CD4-positive, alpha-beta memory T cell (primary cell): Measurements from ENCODE around the gene WDR91. TPM values are rescaled to one million over a fixed set of nuclear protein-coding genes. Genes with fewer than 3 reads are reported as not detected.

Source experiments
- CTCF ChIA-PET: fragments of 350-600 bp; sonication (Branson Sonifier 250); formaldehyde crosslinking; loops from one replicate; lab custom pipeline; 2021; ENCODE audit warnings: inconsistent platforms; ENCODE audit not compliant: partially characterized antibody; lab: Charles Lee
- POLR2A ChIA-PET: fragments of 350-600 bp; sonication (Branson Sonifier 250); formaldehyde crosslinking; loops from one replicate; lab custom pipeline; 2021; ENCODE audit not compliant: partially characterized antibody; lab: Charles Lee
- DNase-seq, 5 donors: peaks; one replicate each; pipeline versions ENCODE4 v3.0.0 to v3.0.0-alpha.2; 2020 to 2022; ENCODE audit warnings: mixed read lengths in 1 of 5
- H3K27ac ChIP-seq: one replicate; pipeline ENCODE4 v1.7.0; 2013; ENCODE audit warnings: low read depth, low read length
- H3K27me3 ChIP-seq: 2 replicates; pipeline ENCODE4 v1.7.0; 2013; ENCODE audit warnings: mild to moderate bottlenecking, low read length, moderate library complexity; ENCODE audit not compliant: insufficient read depth
- H3K36me3 ChIP-seq: 2 replicates; pipeline ENCODE4 v1.7.0; 2013; ENCODE audit warnings: mild to moderate bottlenecking, low read length, moderate library complexity; ENCODE audit not compliant: insufficient read depth
- H3K4me1 ChIP-seq: 2 replicates; pipeline ENCODE4 v1.7.0; 2013; ENCODE audit warnings: mild to moderate bottlenecking, low read length, moderate library complexity; ENCODE audit not compliant: insufficient read depth
- H3K4me3 ChIP-seq, 2 donors: one replicate each; pipeline ENCODE4 v1.7.0; 2013; ENCODE audit warnings: low read length in 2 of 2, mild to moderate bottlenecking in 1 of 2
- H3K9me3 ChIP-seq, 2 donors: one replicate each; pipeline ENCODE4 v1.7.0; 2013; ENCODE audit warnings: low read length in 2 of 2, control low read depth in 1 of 2; ENCODE audit not compliant: control insufficient read depth in 1 of 2
- H3K27ac Mint-ChIP-seq, 7 donors: one replicate each; pipeline ENCODE4 v1.8.0; 2020 to 2021; ENCODE audit warnings: mixed read lengths in 7 of 7, mild to moderate bottlenecking in 6 of 7, inconsistent platforms in 3 of 7, moderate library complexity in 3 of 7
- H3K27me3 Mint-ChIP-seq, 2 donors: one replicate each; pipeline ENCODE4 v1.8.0; 2020 to 2021; ENCODE audit warnings: mixed read lengths in 2 of 2
- H3K36me3 Mint-ChIP-seq, 2 donors: one replicate each; pipeline ENCODE4 v1.8.0; 2020 to 2021; ENCODE audit warnings: mixed read lengths in 2 of 2, inconsistent platforms in 1 of 2, mild to moderate bottlenecking in 1 of 2
- H3K4me1 Mint-ChIP-seq, 4 donors: one replicate each; pipeline ENCODE4 v1.8.0; 2020 to 2021; ENCODE audit warnings: mixed read lengths in 4 of 4, mild to moderate bottlenecking in 1 of 4
- H3K4me3 Mint-ChIP-seq, 8 donors: one replicate each; pipeline ENCODE4 v1.8.0; 2020 to 2021; ENCODE audit warnings: mixed read lengths in 8 of 8, mild to moderate bottlenecking in 7 of 8, moderate library complexity in 6 of 8, inconsistent platforms in 3 of 8
- H3K9me3 Mint-ChIP-seq, 8 donors: one replicate each; pipeline ENCODE4 v1.8.0; 2020 to 2021; ENCODE audit warnings: mixed read lengths in 8 of 8, mild to moderate bottlenecking in 5 of 8, inconsistent platforms in 3 of 8, moderate library complexity in 1 of 8
- intact Hi-C: fragments of 100-400 bp; cut with micrococcal nuclease; formaldehyde crosslinking; loops from one replicate; pipeline ENCODE4 v1.15.1; 2023
- polyA plus RNA-seq, 2 donors: library from polyadenylated mRNA; unstranded; fragments of 300-500 nt; fragmentation: Illumina TruSeq; gene quantifications; one replicate each; pipeline ENCODE4 v1.2.3, GENCODE V29; 2021
- total RNA-seq, 2 experiments: library from RNA; stranded (reverse); gene quantifications; one replicate each; pipeline ENCODE4 v1.2.3, GENCODE V29; 2021

Gene WDR91
- total and polyA plus RNA-seq, 4 experiments from 2014 or later, result 2.3 to 29.4 (median 19.0) TPM

- DNase-seq, result no peak
- intact Hi-C loops, result no loop called here
- POLR2A ChIA-PET, result no interaction called here
Measured at GRCh38 chr7:135251496-135252391, 40.4 kb upstream of the WDR91 start.

GRCh38 chr7:135248546-135248945, 37.2 kb upstream of the WDR91 start:
- no peak overlapping the region for H3K27ac ChIP-seq
- H3K4me1 ChIP-seq, result no peaks in the 10 kb centered on the region
- Mint-ChIP-seq H3K27ac (no peak overlapping the region), H3K4me1 (peaks cover 0 to 6% (median 0%) of the 10 kb centered on the region in 4 donors), H3K27me3 (peaks cover 2 to 3% of the 10 kb centered on the region in 2 donors), H3K36me3 (no peaks in the 10 kb centered on the region), H3K4me3 (no peak overlapping the region), H3K9me3 (no peaks in the 10 kb centered on the region)
- intact Hi-C loops, result no loop called here
- no peak overlapping the region for H3K4me3 ChIP-seq
- POLR2A ChIA-PET, result no interaction called here
- no peak for DNase-seq
- no peaks in the 10 kb centered on the region for H3K9me3 ChIP-seq
- no peaks in the 10 kb centered on the region for H3K27me3 ChIP-seq
- CTCF ChIA-PET, result no interaction called here
- H3K36me3 ChIP-seq, result no peaks in the 10 kb centered on the region

More at GRCh38 chr7:135251496-135252391, 40.4 kb upstream of the WDR91 start:
- no peaks in the 10 kb centered on the region for H3K27me3 ChIP-seq
- Mint-ChIP-seq H3K9me3 (no peaks in the 10 kb centered on the region), H3K4me3 (no peak overlapping the region), H3K4me1 (peaks cover 0 to 6% (median 0%) of the 10 kb centered on the region in 4 donors), H3K27me3 (peaks cover 0 to 2% of the 10 kb centered on the region in 2 donors), H3K27ac (peak overlapping the region in 1 of 7 donors; percentile 31), H3K36me3 (no peaks in the 10 kb centered on the region)
- no peaks in the 10 kb centered on the region for H3K36me3 ChIP-seq
- CTCF ChIA-PET, result no interaction called here
- no peaks in the 10 kb centered on the region for H3K4me1 ChIP-seq
- H3K27ac ChIP-seq, result no peak overlapping the region
- no peaks in the 10 kb centered on the region for H3K9me3 ChIP-seq
- no peak overlapping the region for H3K4me3 ChIP-seq

- CTCF ChIA-PET, result no interaction called here
Measured at GRCh38 chr7:135247746-135248471, 36.6 kb upstream of the WDR91 start.

GRCh38 chr7:135246191-135246825, 35.0 kb upstream of the WDR91 start:
- H3K36me3 Mint-ChIP-seq, result no peaks in the 10 kb centered on the region
- intact Hi-C loops, result no loop called here
- CTCF ChIA-PET, result no interaction called here

More at GRCh38 chr7:135247746-135248471, 36.6 kb upstream of the WDR91 start:
- intact Hi-C loops, result no loop called here
- H3K4me1 ChIP-seq, result no peaks in the 10 kb centered on the region
- H3K27me3 Mint-ChIP-seq, result peaks cover 2 to 3% of the 10 kb centered on the region in 2 donors
- peaks cover 0 to 6% (median 0%) of the 10 kb centered on the region in 4 donors for H3K4me1 Mint-ChIP-seq
- no peak overlapping the region for H3K4me3 ChIP-seq
- no peak overlapping the region for H3K27ac Mint-ChIP-seq
- POLR2A ChIA-PET, result no interaction called here
- no peak overlapping the region for H3K4me3 Mint-ChIP-seq
- H3K36me3 ChIP-seq, result no peaks in the 10 kb centered on the region
- no peak for DNase-seq
- H3K27me3 ChIP-seq, result no peaks in the 10 kb centered on the region
- no peaks in the 10 kb centered on the region for H3K9me3 Mint-ChIP-seq
- no peaks in the 10 kb centered on the region for H3K9me3 ChIP-seq
- no peaks in the 10 kb centered on the region for H3K36me3 Mint-ChIP-seq
- no peak overlapping the region for H3K27ac ChIP-seq

GRCh38 chr7:135245226-135246190, 34.2 kb upstream of the WDR91 start:
- Histone ChIP-seq H3K36me3 (no peaks in the 10 kb centered on the region), H3K27me3 (no peaks in the 10 kb centered on the region), H3K27ac (no peak overlapping the region), H3K9me3 (no peaks in the 10 kb centered on the region), H3K4me1 (no peaks in the 10 kb centered on the region), H3K4me3 (no peak overlapping the region)
- H3K36me3 Mint-ChIP-seq, result no peaks in the 10 kb centered on the region
- H3K4me3 Mint-ChIP-seq, result no peak overlapping the region
- H3K27me3 Mint-ChIP-seq, result peaks cover 2 to 3% of the 10 kb centered on the region in 2 donors
- no peaks in the 10 kb centered on the region for H3K9me3 Mint-ChIP-seq
- no peaks in the 10 kb centered on the region for H3K4me1 Mint-ChIP-seq
- H3K27ac Mint-ChIP-seq, result no peak overlapping the region
- intact Hi-C loops, result no loop called here
- CTCF ChIA-PET, result no interaction called here
- DNase-seq, result no peak
- POLR2A ChIA-PET, result no interaction called here

More at GRCh38 chr7:135246191-135246825, 35.0 kb upstream of the WDR91 start:
- H3K27me3 ChIP-seq, result no peaks in the 10 kb centered on the region
- no peak overlapping the region for H3K4me3 ChIP-seq
- no peaks in the 10 kb centered on the region for H3K36me3 ChIP-seq
- no peak overlapping the region for H3K27ac Mint-ChIP-seq
- no peak for DNase-seq
- no peak overlapping the region for H3K27ac ChIP-seq
- no peaks in the 10 kb centered on the region for H3K9me3 Mint-ChIP-seq
- no peaks in the 10 kb centered on the region for H3K9me3 ChIP-seq
- no peaks in the 10 kb centered on the region for H3K4me1 ChIP-seq
- POLR2A ChIA-PET, result no interaction called here
- no peaks in the 10 kb centered on the region for H3K4me1 Mint-ChIP-seq
- peaks cover 2 to 3% of the 10 kb centered on the region in 2 donors for H3K27me3 Mint-ChIP-seq
- no peak overlapping the region for H3K4me3 Mint-ChIP-seq

- Histone ChIP-seq H3K27me3 (no peaks in the 10 kb centered on the region), H3K36me3 (no peaks in the 10 kb centered on the region), H3K4me3 (no peak overlapping the region), H3K4me1 (no peaks in the 10 kb centered on the region), H3K27ac (no peak overlapping the region), H3K9me3 (no peaks in the 10 kb centered on the region)
- peak overlapping the region in 1 of 7 donors; percentile 75 for H3K27ac Mint-ChIP-seq
- POLR2A ChIA-PET, result no interaction called here
- CTCF ChIA-PET, result no interaction called here
- DNase-seq, result no peak
- no peaks in the 10 kb centered on the region for H3K9me3 Mint-ChIP-seq
- peaks cover 6 to 7% of the 10 kb centered on the region in 2 donors for H3K27me3 Mint-ChIP-seq
- H3K4me1 Mint-ChIP-seq, result no peaks in the 10 kb centered on the region
- no peak overlapping the region for H3K4me3 Mint-ChIP-seq
- intact Hi-C loops, result no loop called here
- H3K36me3 Mint-ChIP-seq, result no peaks in the 10 kb centered on the region
Measured at GRCh38 chr7:135242096-135242684, 30.9 kb upstream of the WDR91 start.
